HG02840 (cell line): ENCODE results near the gene ACTN3.
A peak's percentile ranks its signal among the peaks of the same experiment; 100 is the strongest.
"Not testable (repeated sequence)": the region's sequence is repeated elsewhere in the genome, so short reads cannot be mapped to it uniquely, and the experiment has no call there.

Experiments
- ATAC-seq: cut with Tn5 transposase; IDR thresholded peaks from one replicate; pipeline ENCODE4 v1.9.1; 2021; ENCODE audit warnings: mild to moderate bottlenecking, moderate library complexity, moderate number of reproducible peaks; ENCODE audit not compliant: unreplicated experiment, low FRiP score

Gene ACTN3

GRCh38 chr11:66546368-66546965, at the start of gene ACTN3:
TSS of gene ACTN3 (plus strand) at chr11:66546903. CDS start at chr11:66546938, 35 bp downstream.
- ATAC-seq, result peak; percentile 11

- no peak for ATAC-seq
Observed at GRCh38 chr11:66497206-66497605, 49.5 kb upstream of the ACTN3 start.

GRCh38 chr11:66498506-66498905, 48.2 kb upstream of the ACTN3 start:
- no peak for ATAC-seq

GRCh38 chr11:66505276-66505816, 41.4 kb upstream of the ACTN3 start:
- ATAC-seq, result no peak

- ATAC-seq, result no peak
Observed at GRCh38 chr11:66509131-66509561, 37.6 kb upstream of the ACTN3 start.

- peak; percentile 75 for ATAC-seq
Observed at GRCh38 chr11:66510271-66510989, 36.3 kb upstream of the ACTN3 start, which contains the start of gene BBS1. TSS of gene BBS1 (plus strand) at chr11:66510635. CDS start at chr11:66510660, 25 bp downstream.

GRCh38 chr11:66510990-66511339, 35.7 kb upstream of the ACTN3 start:
- ATAC-seq, result no peak

- ATAC-seq, result no peak
Observed at GRCh38 chr11:66523611-66524010, 23.1 kb upstream of the ACTN3 start.

- no peak for ATAC-seq
Observed at GRCh38 chr11:66524304-66525040, 22.2 kb upstream of the ACTN3 start.

GRCh38 chr11:66529069-66529468, 17.6 kb upstream of the ACTN3 start:
- no peak for ATAC-seq

- ATAC-seq, result no peak
Observed at GRCh38 chr11:66529655-66530054, 17.0 kb upstream of the ACTN3 start.

- no peak for ATAC-seq
Observed at GRCh38 chr11:66530927-66531709, 15.6 kb upstream of the ACTN3 start.

- no peak for ATAC-seq
Observed at GRCh38 chr11:66531841-66532240, 14.9 kb upstream of the ACTN3 start.

GRCh38 chr11:66532784-66533183, 13.9 kb upstream of the ACTN3 start:
- no peak for ATAC-seq

- ATAC-seq, result no peak
Observed at GRCh38 chr11:66539170-66539869, 7.4 kb upstream of the ACTN3 start.

GRCh38 chr11:66539870-66540213, 6.9 kb upstream of the ACTN3 start:
- ATAC-seq, result no peak

GRCh38 chr11:66540598-66540997, 6.1 kb upstream of the ACTN3 start:
- ATAC-seq, result not testable (repeated sequence)

GRCh38 chr11:66541892-66542291, 4.8 kb upstream of the ACTN3 start:
- ATAC-seq, result no peak

- ATAC-seq, result no peak
Observed at GRCh38 chr11:66542362-66542761, 4.3 kb upstream of the ACTN3 start.
